GM12875 (cell line): ENCODE results near the gene USF2.
"Not testable (repeated sequence)": the region's sequence is repeated elsewhere in the genome, so short reads cannot be mapped to it uniquely, and the experiment has no call there.

Experiments
- H3K4me3 ChIP-seq: one replicate; pipeline ENCODE4 v1.5.1; 2011; ENCODE audit warnings: low read depth, low read length, control low read depth
- TF ChIP-seq, protein P1 (sequence below): IDR thresholded peaks from 2 replicates; pipeline ENCODE4 v1.5.1; 2011; ENCODE audit warnings: low read depth, mild to moderate bottlenecking, control low read depth, inconsistent platforms, low read length, moderate library complexity, borderline replicate concordance; ENCODE audit not compliant: insufficient read depth

USF2 gene

DNA sequence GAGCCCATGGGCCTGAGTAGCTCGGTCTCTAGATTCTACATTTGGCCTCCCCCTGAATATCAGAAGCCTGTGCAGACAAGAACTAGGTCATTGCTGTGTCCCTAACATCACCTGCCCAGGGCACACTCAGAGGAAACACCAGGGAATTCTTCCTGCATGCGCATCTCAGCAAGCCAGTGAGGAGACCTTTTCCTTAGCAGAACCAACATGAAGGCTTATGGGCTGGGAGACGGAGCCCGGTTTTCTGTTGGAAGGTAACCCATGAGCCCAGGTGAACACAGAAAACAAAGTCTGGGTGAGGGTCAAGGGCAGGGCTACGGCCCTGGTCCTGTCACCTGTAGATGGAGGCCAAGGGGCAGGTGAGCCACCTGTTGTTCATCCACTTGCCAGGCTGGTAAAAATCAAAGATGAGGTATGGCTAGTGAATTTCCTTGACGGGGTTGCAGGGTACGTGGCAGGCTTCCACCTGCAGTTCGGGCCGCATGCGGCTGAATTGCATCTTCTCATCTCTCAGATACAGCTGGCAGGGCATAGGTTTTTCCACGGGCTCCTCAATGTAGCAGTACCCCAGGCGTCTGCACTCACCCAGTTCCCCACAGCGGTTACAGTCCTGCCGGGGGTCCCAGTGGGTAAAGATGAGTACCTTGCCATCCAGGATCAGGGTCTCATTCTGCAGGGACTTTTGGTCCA is 36.7 kb upstream of the USF2 start:
- no peak overlapping the region for H3K4me3 ChIP-seq
- TF ChIP-seq, protein P1, sequence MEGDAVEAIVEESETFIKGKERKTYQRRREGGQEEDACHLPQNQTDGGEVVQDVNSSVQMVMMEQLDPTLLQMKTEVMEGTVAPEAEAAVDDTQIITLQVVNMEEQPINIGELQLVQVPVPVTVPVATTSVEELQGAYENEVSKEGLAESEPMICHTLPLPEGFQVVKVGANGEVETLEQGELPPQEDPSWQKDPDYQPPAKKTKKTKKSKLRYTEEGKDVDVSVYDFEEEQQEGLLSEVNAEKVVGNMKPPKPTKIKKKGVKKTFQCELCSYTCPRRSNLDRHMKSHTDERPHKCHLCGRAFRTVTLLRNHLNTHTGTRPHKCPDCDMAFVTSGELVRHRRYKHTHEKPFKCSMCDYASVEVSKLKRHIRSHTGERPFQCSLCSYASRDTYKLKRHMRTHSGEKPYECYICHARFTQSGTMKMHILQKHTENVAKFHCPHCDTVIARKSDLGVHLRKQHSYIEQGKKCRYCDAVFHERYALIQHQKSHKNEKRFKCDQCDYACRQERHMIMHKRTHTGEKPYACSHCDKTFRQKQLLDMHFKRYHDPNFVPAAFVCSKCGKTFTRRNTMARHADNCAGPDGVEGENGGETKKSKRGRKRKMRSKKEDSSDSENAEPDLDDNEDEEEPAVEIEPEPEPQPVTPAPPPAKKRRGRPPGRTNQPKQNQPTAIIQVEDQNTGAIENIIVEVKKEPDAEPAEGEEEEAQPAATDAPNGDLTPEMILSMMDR, result no peak

DNA sequence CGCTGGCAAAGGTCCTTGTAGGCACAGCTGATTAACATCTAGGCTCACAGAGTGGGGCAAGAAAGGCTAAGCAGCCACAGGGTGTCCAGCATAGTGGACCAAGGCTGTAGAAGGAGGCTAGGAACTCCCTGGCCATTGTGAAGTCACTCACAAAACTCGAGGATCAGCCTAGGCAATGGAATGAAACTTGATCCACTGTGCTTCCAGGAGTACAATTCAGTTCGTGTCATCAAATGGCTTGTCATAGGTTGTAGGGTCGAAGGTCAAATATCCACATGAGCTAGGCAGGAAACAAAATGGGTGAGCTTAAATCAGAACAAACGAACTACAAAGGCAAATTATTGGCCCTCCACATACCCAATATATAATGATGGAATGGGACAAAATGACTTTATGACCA is 35.9 kb upstream of the USF2 start:
- TF ChIP-seq, protein P1, result no peak
- H3K4me3 ChIP-seq, result no peak overlapping the region

DNA sequence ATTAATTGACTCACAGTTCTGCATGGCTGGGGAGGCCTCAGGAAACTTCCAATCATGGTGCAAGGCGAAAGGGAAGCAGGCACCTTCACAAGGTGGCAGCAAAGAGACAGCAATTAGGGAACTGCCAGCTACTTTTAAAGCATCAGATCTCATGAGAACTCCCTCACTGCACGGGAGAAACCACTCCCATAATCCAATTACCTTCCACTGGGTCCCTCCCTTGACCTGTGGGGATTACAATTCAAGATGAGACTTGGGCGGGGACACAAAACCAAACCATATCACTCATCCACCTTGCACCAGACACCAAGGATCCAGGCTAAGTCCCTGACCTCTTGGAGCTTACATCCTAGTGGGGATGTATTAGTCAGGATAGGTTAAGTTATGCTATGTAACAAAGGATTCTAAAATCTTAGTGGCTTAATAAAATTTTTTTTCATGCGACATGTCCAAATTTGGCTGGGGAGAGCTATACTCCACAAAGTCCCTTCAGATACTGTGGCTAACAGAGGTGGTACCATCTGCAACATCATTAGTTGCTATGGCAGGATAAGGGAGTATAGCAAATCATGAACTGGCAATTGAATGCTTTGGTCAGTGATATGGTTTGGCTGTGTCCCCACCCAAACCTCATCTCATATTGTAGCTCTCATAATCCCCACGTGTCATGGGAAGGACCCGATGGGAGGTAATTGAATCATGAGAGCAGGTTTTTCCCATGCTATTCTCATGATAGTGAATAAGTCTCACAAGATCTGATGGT is 31.9 kb upstream of the USF2 start:
- H3K4me3 ChIP-seq, result no peak overlapping the region
- TF ChIP-seq, protein P1, result no peak

DNA sequence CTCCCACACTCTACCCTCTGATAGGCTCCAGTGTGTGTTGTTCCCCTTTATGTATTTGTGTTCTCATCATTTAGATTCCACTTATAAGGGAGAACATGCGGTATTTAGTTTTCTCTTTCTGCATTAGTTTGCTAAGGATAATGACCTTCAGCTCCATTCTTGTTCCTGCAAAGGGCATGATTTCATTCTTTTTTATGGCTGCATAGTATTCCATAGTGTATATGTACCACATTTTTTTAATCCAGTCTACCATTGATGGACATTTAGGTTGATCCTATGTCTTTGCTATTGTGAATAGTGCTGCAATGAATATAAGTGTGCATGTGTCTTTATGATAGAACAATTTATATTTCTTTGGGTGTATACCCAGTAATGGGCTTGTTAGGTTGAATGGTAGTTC is 29.2 kb upstream of the USF2 start:
- not testable (repeated sequence) for H3K4me3 ChIP-seq

DNA sequence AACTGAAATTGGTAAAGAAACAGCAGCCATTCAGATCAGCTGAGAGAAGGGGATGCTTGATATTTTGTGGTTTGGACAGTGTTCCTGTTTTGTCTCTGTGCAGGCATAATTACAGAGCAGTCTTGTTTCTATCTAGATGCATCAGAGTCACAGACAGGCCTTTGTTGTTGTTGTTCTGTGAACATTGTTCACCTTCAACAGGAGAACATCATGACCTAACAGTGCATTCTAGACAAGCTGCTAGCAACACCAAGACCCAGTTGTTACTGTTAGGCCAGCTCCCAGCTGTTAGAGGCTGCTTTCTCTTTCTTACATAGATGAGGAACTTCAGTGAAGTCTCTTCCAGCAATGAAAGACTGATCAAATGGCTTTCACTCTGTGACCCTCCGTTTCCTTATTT is 28.4 kb upstream of the USF2 start:
- TF ChIP-seq, protein P1, result no peak
- no peak overlapping the region for H3K4me3 ChIP-seq

DNA sequence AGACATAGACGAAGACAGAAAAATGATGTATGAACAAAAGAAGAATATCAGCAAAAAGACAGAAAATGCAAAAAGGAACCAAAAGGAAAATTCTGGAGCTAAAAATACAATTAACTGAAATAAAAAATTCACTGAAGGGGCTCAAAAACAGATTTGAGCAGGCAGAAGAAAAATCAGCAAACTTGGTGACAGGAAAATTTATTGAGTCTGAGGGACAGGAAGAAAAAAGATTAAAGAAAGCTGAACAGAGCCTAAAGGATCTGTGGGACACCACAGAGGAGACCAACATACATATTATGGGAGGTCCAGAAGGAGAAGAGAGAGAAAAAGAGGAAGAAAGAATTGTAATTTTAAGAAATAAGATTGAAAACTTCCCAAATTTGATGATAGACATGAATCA is 27.3 kb upstream of the USF2 start:
- no peak overlapping the region for H3K4me3 ChIP-seq
- TF ChIP-seq, protein P1, result no peak

DNA sequence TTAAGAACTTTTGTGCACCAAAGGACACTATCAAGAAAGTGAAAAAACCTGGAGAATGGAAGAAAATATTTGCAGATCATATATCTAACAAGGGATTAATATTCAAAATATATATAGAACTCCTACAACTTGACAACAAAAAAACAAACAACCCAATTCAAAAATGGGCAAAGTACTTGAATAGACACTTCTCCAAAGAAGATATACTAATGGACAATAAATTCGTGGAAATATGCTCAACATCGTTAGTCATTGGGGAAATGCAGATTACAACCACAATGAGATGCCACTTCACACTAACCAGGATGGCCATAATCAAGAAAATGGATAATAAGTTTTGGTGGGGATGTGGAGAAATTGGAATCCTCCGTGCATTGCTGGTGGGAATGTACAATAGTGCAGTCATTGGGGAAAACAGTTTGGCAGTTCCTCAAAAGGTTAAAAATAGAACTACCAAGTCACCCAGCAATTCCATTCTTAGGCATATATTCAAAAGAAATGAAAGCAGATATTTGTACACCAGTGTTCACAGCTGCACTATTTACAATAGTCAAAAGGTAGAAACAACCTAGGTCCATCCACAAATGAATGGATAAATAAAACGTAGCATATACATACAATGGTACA is 22.2 kb upstream of the USF2 start:
- TF ChIP-seq, protein P1, result no peak
- no peak overlapping the region for H3K4me3 ChIP-seq
